HG03097 (cell line): ENCODE data around the gene ROR2.
"Not testable (repeated sequence)": the region's sequence is repeated elsewhere in the genome, so short reads cannot be mapped to it uniquely, and the experiment has no call there.

ENCODE experiments used
- ATAC-seq: cut with Tn5 transposase; IDR thresholded peaks from one replicate; pipeline ENCODE4 v1.9.1; 2021; ENCODE audit not compliant: unreplicated experiment, low FRiP score

Gene ROR2

DNA sequence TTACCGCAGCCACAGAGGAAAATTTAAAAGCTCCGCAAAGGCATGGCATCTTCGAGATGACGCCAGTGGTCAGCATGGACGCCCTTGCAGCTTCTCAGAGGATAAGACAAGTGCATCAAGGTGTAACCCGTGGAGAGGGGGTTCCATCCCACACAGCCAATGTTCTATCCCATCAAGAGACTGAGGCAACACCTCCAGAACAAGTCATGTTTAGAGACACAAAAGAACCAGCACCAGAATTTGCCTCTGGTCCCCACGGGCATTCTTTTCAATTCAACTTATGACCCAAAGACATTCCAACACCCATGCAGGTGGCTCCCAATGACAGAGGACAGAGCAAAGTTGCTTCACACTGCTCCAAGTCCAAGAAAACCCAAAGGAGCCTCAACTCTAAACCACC lies 20.7 kb downstream of the ROR2 start:
- ATAC-seq = no peak

GRCh38 chr9:91927922-91928510 lies 22.0 kb downstream of the ROR2 start:
- ATAC-seq = no peak

DNA sequence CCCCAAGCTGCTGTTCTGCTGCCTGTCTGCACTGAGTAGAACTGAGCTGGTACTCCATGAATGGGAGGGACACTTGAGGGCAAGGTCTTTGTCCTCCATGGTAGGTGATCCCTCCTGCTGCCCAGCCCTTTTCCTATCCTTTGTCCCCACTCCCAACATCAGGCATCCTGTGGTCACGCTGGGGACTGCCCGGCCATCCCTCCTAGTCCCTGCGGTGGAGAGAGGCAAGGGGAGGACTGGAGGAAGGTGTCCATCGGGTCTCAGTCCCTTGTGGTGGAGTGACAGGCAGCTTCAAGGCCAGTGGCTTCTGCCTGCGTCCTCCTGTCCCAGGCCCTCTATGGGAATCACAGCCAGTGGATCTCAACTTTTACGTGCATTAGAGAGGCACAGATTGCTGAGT lies 25.9 kb downstream of the ROR2 start:
- no peak for ATAC-seq

DNA sequence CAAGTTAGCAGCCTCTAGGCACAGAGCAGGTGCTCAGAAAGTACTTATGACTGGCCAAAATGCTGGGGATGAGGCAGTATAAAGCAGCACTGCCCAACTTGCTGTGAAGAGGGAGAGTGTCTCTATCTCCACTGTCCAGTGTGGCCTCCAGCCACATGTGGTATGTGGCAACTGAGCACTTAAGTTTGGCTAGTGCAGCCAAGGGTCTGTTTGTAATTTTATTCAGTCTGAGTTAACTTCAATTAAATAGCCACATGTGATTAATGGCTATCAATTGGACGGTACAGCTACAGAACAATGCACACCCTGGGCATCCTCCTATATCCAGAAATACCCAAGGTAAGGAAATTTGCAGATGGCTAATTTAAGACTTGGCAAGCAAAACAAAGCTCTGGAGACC lies 26.9 kb downstream of the ROR2 start:
- no peak for ATAC-seq

DNA sequence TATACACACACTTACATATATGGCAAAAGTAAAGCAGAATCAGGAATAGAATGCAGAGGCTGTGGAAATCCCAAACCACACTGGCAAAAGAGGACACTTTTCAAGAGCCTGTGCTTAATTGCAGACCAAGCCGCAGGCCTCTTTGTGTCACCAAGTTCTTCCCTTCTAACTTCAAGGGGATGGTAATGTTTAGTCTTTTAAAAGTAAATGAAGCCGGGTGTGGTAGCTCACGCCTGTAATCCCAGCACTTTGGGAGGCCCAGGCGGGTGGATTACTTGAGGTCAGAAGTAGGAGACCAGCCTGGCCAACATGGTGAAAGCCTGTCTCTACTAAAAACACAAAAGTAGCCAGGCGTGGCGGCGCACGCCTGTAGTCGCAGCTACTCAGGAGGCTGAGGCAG lies 28.7 kb downstream of the ROR2 start:
- no peak for ATAC-seq

GRCh38 chr9:91920630-91921350 lies 29.2 kb downstream of the ROR2 start:
- no peak for ATAC-seq

- ATAC-seq = no peak
Measured at GRCh38 chr9:91919621-91920020, 30.4 kb downstream of the ROR2 start.

- no peak for ATAC-seq
Measured at GRCh38 chr9:91917436-91917835, 32.6 kb downstream of the ROR2 start.

DNA sequence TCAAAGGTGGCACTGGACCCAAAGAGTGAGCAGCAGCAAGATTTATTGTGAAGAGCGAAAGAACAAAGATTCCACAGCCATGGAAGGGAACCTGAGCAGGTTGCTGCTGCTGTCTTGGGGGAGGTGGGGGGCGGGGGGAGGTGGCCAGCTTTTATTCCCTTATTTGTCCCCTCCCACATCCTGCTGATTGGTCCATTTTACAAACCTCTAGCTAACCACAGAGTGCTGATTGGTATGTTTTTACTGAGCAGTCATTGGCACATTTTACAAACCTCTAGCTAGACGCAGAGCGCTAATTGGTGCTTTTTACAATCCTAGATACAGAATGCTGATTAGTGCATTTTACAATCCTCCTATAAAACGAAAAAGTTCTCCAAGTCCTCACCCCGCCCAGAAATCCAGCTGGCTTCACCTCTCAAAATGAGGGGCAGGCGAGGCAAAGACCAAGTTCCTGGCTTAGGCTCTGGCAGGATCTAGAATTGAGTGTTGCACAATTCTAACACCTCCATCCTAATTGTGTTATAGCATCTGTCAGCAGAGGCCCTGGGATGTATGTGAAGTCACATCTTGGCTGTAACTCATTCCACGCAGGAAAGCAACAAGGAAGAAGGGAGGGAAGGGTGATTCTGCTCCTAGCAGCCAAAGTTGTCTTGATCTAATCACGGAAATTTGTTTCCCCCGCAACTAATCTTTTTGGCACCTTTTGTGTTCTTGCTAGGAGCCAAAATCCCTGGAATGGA lies 34.3 kb downstream of the ROR2 start:
- ATAC-seq = no peak

DNA sequence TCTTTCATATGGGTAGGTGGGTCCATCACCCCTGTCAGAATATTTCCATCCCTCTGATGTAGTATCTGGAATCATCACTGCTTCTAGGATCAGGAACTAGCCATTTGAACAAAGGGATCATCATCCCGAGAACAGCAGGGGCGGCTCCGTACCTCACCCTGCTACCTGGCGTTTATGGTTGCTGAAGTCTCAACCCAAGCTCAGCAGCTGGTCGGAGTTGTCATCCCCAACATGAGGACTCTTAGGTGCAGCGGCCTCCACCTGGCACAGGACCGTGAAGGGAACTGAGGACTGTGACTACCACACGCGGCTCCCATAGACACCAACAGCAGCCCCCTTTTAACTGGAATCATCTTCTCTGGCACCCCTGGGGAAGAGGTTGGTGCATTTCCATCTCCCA lies 35.1 kb downstream of the ROR2 start:
- ATAC-seq = no peak

DNA sequence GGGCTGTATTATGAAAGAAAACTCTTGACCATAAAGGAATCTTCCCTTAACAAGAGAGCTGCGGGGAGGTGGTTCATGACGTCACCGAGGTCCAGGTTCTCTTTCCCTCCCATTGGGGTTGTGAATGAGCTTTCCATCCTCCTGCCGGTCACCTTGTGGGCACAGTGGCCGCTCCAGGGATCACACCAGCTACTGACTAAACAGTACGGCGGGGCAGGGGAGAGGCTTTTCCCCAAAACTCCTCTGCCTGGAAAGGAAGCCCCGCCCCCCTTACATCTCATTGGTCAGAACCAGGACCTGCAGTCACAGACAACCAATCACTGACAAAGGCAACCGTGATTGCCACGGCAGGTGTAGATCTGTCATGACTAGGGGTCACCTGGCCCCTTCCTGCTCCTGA lies 35.6 kb downstream of the ROR2 start:
- no peak for ATAC-seq

GRCh38 chr9:91913986-91914385 lies 36.0 kb downstream of the ROR2 start:
- no peak for ATAC-seq

DNA sequence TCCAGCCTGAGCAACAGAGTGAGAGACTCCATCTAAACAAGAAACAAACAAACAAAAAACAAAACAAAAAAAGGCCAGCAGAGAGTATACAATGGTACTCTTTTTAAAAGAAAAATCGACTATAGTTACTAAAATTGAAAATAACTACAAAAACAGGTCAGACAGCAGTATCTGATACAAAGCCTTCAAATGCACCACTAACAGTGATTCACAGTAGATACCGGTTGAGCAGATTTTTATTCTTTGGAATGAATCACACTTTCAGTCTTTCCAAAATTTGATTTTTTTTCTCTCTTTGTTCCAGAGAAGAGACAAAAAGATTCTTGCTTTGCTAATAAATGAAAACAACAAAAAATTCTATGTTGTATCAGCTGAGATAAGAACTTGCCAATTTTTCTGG lies 36.9 kb downstream of the ROR2 start:
- ATAC-seq = no peak

- ATAC-seq = no peak
Measured at GRCh38 chr9:91911657-91912056, 38.4 kb downstream of the ROR2 start.

DNA sequence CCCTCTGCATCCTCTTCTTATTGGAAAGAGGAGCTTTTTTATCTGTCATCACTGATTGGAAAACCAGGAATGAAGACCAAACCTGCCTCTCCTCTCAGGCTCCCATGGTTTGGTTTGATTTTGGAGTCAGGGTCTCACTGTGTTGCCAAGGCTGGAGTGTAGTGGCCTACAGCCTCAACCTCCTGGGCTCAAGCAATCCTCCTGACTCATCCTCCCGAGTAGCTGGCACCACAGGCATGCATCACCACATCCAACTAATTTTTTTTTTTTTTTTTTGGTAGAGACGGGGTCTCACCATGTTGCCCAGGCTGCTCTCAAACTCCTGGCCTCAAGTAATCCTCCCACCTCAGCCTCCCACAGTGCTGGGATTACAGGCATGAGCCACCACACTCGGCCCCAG lies 40.8 kb downstream of the ROR2 start:
- ATAC-seq = not testable (repeated sequence)

GRCh38 chr9:91908746-91909145 lies 41.3 kb downstream of the ROR2 start:
- no peak for ATAC-seq

- no peak for ATAC-seq
Measured at GRCh38 chr9:91908293-91908623, 41.8 kb downstream of the ROR2 start.

GRCh38 chr9:91907484-91908292 lies 42.3 kb downstream of the ROR2 start:
- ATAC-seq = no peak

- no peak for ATAC-seq
Measured at GRCh38 chr9:91905991-91906469, 44.0 kb downstream of the ROR2 start.

GRCh38 chr9:91905237-91905650 lies 44.8 kb downstream of the ROR2 start:
- no peak for ATAC-seq

DNA sequence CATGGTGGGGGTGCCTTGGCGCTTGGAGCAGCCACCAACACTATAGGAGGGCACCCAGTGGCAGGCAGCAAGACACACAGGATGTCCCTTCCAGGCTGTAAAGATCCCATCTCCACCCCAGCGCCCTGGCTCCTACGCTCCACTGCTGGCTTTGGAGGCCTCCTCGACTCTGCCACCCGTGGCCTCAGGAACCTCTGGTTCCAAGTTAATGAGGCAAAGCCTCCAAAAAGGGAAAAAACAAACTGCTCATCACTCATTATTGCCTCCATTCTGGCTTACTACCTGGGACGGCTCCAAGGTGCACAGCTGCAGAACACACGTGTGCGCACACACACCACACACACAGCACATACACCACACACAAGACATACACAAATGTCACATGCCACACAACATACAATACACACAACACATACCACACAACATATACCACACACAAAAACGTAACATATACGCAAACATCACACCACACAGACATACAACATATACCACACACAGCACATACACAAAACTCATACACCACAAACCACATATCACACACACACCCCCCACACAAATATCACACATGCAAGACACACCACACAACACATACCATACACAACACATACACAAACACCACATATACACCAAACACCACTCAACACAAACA lies 45.3 kb downstream of the ROR2 start:
- ATAC-seq = no peak
